Effector memory CD8-positive, alpha-beta T cell (primary cell): ENCODE measurements around the gene TRPC5OS.

Experiments
- ATAC-seq: fragments of 150-1000 bp; cut with Tn5 transposase; replicated peaks from 2 replicates; pipeline ENCODE4 v1.10.0; 2021; ENCODE audit warnings: mild to moderate bottlenecking, moderate library complexity
- DNase-seq, 3 experiments: peaks; one replicate each; pipeline ENCODE4 v3.0.0; 2021
- H3K27ac Mint-ChIP-seq, 2 donors: one replicate each; pipeline ENCODE4 v1.8.0; 2022; ENCODE audit warnings: mild to moderate bottlenecking in 2 of 2, mixed read lengths in 2 of 2, moderate library complexity in 2 of 2
- H3K27me3 Mint-ChIP-seq, 2 donors: one replicate each; pipeline ENCODE4 v1.8.0; 2022; ENCODE audit warnings: mixed read lengths in 2 of 2
- H3K36me3 Mint-ChIP-seq: one replicate; pipeline ENCODE4 v1.8.0; 2022; ENCODE audit warnings: mild to moderate bottlenecking, moderate library complexity, mixed read lengths; ENCODE audit not compliant: insufficient read depth
- H3K4me1 Mint-ChIP-seq, 2 donors: one replicate each; pipeline ENCODE4 v1.8.0; 2022; ENCODE audit warnings: low read depth in 2 of 2, mixed read lengths in 2 of 2
- H3K4me3 Mint-ChIP-seq, 2 donors: one replicate each; pipeline ENCODE4 v1.8.0; 2022; ENCODE audit warnings: mild to moderate bottlenecking in 2 of 2, mixed read lengths in 2 of 2, moderate library complexity in 2 of 2
- H3K9me3 Mint-ChIP-seq, 2 donors: one replicate each; pipeline ENCODE4 v1.8.0; 2022; ENCODE audit warnings: mixed read lengths in 2 of 2

Gene TRPC5OS

GRCh38 chrX:111869639-111870034, 6.3 kb upstream of the TRPC5OS start:
- no peaks in the 10 kb centered on the region for H3K4me1 Mint-ChIP-seq
- no peak overlapping the region for H3K27ac Mint-ChIP-seq
- peaks cover 0 to 6% of the 10 kb centered on the region in 2 donors for H3K27me3 Mint-ChIP-seq
- H3K9me3 Mint-ChIP-seq, result no peaks in the 10 kb centered on the region
- H3K4me3 Mint-ChIP-seq, result no peak overlapping the region
- ATAC-seq, result no peak
- no peaks in the 10 kb centered on the region for H3K36me3 Mint-ChIP-seq
- DNase-seq, result peak in 1 of 3 experiments; percentile 0

DNA sequence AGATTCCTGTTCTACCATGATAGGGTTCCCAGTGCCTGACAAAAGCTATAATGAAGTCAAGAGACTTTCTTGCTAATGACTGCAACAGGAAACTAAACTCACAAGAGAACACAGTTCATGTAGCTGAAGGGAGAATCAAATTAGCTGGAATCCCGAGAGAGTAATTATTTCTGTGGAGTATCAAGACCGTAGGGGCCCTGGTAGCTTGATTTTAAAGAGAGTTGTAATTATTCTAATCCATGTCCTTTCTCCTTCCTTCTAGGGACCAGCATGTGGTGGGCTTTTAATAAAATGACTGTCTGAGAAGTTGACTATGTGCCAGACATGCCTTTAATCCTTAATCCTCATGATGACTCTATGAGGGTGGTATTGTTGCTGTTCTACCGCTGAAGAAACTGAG, 1.7 kb upstream of the TRPC5OS start:
- Mint-ChIP-seq H3K4me1 (no peaks in the 10 kb centered on the region), H3K27me3 (no peaks in the 10 kb centered on the region), H3K9me3 (no peaks in the 10 kb centered on the region), H3K27ac (no peak overlapping the region), H3K36me3 (no peaks in the 10 kb centered on the region), H3K4me3 (no peak overlapping the region)
- ATAC-seq, result no peak
- no peak for DNase-seq

DNA sequence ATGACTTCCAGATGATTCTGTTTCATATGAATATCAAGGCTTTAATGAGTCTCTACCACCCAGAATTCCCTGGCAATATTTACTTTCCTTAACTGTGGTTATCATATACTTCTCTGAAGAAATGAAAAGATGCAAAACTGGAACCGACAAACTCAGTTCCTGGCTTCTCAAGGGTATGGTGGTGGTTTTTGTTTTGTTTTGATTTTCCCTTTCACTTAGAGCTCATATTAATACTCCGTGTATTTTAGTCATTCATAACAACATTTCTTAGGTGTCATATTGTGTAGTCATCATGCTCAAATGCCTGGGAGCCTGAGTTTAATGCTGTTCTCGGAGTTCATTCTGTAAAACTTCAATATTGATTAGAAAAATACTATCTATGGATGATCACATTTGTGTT, 665 bp downstream of the TRPC5OS start:
- no peaks in the 10 kb centered on the region for H3K4me1 Mint-ChIP-seq
- DNase-seq (no peak), ATAC-seq (no peak)
- H3K9me3 Mint-ChIP-seq, result no peaks in the 10 kb centered on the region
- no peak overlapping the region for H3K27ac Mint-ChIP-seq
- H3K4me3 Mint-ChIP-seq, result no peak overlapping the region
- no peaks in the 10 kb centered on the region for H3K36me3 Mint-ChIP-seq
- H3K27me3 Mint-ChIP-seq, result no peaks in the 10 kb centered on the region

DNA sequence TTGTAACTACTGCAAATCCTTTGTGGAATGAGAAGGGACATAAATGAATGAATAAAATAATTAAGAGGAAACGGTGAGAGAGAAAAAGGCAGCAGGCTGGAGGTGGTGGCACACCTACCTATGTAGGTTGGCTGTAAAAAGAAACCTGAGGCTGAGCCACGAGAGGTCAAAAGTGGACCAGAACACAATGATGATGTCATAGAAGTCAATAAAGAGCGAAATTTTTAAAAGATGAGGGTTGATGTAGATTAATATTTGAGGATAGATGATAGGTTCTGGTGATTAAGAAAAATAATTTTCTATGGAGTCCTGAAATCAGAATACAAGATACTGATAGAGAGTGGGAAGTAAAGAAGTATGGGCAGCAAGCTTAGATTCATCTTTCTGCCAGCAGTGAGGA, 1.7 kb downstream of the TRPC5OS start:
- ATAC-seq (no peak), DNase-seq (no peak)
- no peaks in the 10 kb centered on the region for H3K27me3 Mint-ChIP-seq
- H3K4me3 Mint-ChIP-seq, result no peak overlapping the region
- H3K4me1 Mint-ChIP-seq, result no peaks in the 10 kb centered on the region
- H3K27ac Mint-ChIP-seq, result no peak overlapping the region
- H3K9me3 Mint-ChIP-seq, result no peaks in the 10 kb centered on the region
- no peaks in the 10 kb centered on the region for H3K36me3 Mint-ChIP-seq

DNA sequence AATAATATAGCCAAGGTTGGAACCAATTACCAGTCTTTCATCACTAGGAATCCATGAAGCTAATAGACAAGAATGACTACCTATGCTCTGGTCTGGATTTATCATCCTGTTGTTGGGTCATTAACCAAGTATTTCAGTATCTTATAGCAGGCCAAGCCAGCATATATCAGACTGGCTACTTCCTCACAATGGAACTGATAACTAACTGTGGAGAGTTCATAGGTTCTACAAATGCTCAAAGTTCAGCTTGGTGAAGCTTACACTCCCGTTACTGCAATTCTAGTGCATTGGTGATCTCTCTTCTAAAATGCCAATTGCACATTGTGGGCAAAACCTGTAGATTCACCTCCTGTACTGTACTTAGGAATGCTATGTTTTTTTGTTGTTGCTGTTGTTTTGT, 4.8 kb downstream of the TRPC5OS start:
- Mint-ChIP-seq H3K36me3 (no peaks in the 10 kb centered on the region), H3K27me3 (no peaks in the 10 kb centered on the region), H3K4me3 (no peak overlapping the region), H3K4me1 (no peaks in the 10 kb centered on the region), H3K27ac (no peak overlapping the region), H3K9me3 (no peaks in the 10 kb centered on the region)
- DNase-seq, result no peak
- ATAC-seq, result no peak

GRCh38 chrX:111881715-111882114, 5.7 kb downstream of the TRPC5OS start:
- no peaks in the 10 kb centered on the region for H3K4me1 Mint-ChIP-seq
- H3K36me3 Mint-ChIP-seq, result no peaks in the 10 kb centered on the region
- no peaks in the 10 kb centered on the region for H3K9me3 Mint-ChIP-seq
- H3K4me3 Mint-ChIP-seq, result no peak overlapping the region
- ATAC-seq, result no peak
- H3K27me3 Mint-ChIP-seq, result no peaks in the 10 kb centered on the region
- no peak for DNase-seq
- no peak overlapping the region for H3K27ac Mint-ChIP-seq

DNA sequence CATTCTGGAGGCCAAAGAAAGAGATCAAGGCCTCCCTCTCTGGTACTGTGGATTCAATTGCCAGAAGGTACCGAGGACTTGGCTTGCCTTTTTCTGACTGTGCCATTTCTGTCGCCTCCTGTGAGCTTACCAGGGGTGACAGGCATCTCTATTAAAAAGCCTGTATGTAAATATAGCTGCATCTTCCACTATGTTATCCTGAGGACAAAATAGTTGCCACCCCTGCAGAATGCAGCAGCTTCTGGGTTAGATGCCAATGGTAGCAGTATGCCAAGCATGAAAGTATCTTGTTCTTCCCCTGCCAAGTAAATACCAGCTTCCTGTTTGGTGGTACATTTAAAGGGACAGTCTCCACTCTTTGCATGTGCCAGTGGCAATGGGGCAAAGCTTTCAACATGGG, 10.7 kb downstream of the TRPC5OS start:
- H3K4me3 Mint-ChIP-seq, result no peak overlapping the region
- no peaks in the 10 kb centered on the region for H3K36me3 Mint-ChIP-seq
- no peak overlapping the region for H3K27ac Mint-ChIP-seq
- ATAC-seq (no peak), DNase-seq (no peak)
- H3K27me3 Mint-ChIP-seq, result no peaks in the 10 kb centered on the region
- H3K4me1 Mint-ChIP-seq, result no peaks in the 10 kb centered on the region
- H3K9me3 Mint-ChIP-seq, result no peaks in the 10 kb centered on the region

DNA sequence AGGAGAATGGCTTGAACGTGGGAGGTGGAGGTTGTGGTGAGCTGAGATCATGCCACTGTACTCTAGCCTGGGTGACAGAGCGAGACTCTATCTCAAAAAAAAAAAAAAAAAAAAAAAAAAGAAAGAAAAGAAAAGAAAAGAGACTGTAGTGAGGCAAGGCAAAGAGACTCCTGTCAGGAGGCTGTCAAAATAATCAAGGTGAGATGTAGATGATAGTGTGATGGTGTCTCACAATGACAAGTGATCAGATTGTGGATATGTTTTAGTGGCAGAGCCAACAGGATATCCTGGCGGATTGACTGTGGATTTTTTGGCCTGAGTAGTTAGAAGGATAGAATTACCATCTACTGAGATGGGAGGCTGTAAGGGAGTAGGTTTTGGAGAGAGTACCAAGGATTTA, 12.6 kb downstream of the TRPC5OS start:
- Mint-ChIP-seq H3K4me1 (no peaks in the 10 kb centered on the region), H3K4me3 (no peak overlapping the region), H3K27me3 (no peaks in the 10 kb centered on the region)

DNA sequence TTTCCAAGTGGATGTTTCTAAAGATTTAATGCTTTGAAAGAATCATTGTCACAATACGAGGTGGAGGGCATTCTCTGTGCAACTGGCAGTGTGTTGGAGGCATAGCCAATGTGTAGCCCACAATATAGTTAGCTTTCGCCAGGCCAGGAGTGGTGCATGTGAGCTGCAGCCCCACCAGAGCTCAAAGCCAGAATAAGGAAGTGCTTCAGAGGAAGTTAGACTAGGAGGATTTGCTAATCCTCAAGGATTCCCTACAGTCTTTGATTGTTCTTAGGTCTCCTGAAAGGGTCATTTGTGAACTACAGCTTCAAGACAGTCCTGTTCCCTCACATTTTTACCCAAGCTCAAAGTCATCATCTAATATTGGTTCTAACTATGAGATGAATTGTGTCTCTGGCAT, 16.4 kb downstream of the TRPC5OS start:
- Mint-ChIP-seq H3K27ac (no peak overlapping the region), H3K9me3 (no peaks in the 10 kb centered on the region), H3K27me3 (no peaks in the 10 kb centered on the region), H3K36me3 (no peaks in the 10 kb centered on the region), H3K4me1 (no peaks in the 10 kb centered on the region), H3K4me3 (no peak overlapping the region)
- DNase-seq (no peak), ATAC-seq (no peak)

More for the DNA sequence above, 12.6 kb downstream of the TRPC5OS start:
- H3K36me3 Mint-ChIP-seq, result no peaks in the 10 kb centered on the region
- no peak for DNase-seq
- no peak overlapping the region for H3K27ac Mint-ChIP-seq
- H3K9me3 Mint-ChIP-seq, result no peaks in the 10 kb centered on the region
- ATAC-seq, result no peak

GRCh38 chrX:111896148-111896547, 20.2 kb downstream of the TRPC5OS start:
- H3K4me1 Mint-ChIP-seq, result no peaks in the 10 kb centered on the region

DNA sequence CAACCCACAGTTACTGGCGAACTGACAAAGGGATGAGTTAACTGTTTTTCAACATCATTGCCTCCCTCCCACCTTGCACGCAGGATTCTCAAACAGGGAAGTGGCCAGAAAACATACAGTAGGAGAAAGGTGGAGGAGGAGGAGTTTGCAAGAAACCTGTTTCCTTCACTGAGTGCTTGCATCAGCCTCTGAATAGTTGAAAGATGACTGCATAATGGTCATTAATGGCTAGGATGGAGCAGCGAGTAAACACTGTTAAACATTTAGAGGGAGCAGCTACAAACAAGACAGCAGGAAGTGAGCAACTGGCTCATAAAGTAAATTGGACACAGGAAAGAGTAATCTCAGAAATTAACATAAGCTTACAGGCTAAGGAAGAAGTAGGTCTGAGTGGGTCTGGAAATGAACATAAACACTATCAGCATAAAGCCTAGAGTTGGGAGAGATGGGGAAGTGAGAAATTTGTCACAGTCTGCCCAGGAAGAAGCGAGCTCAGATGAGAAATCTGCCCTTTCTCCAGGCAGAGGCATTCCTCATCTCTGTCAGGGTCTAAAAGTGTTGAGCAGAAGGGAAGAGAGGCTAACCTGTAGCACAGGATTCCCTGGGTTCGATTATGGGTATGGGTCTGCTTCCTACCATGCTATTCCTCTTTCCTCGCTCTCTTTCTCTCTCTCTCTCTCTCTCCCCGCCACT, 38.6 kb downstream of the TRPC5OS start:
- DNase-seq (no peak), ATAC-seq (no peak)
- Mint-ChIP-seq H3K9me3 (no peaks in the 10 kb centered on the region), H3K27ac (no peak overlapping the region), H3K27me3 (no peaks in the 10 kb centered on the region), H3K4me3 (no peak overlapping the region), H3K36me3 (no peaks in the 10 kb centered on the region), H3K4me1 (no peaks in the 10 kb centered on the region)

More at GRCh38 chrX:111896148-111896547, 20.2 kb downstream of the TRPC5OS start:
- no peaks in the 10 kb centered on the region for H3K27me3 Mint-ChIP-seq
- no peaks in the 10 kb centered on the region for H3K36me3 Mint-ChIP-seq
- no peak overlapping the region for H3K4me3 Mint-ChIP-seq
- no peak overlapping the region for H3K27ac Mint-ChIP-seq
- ATAC-seq (no peak), DNase-seq (no peak)
- no peaks in the 10 kb centered on the region for H3K9me3 Mint-ChIP-seq

DNA sequence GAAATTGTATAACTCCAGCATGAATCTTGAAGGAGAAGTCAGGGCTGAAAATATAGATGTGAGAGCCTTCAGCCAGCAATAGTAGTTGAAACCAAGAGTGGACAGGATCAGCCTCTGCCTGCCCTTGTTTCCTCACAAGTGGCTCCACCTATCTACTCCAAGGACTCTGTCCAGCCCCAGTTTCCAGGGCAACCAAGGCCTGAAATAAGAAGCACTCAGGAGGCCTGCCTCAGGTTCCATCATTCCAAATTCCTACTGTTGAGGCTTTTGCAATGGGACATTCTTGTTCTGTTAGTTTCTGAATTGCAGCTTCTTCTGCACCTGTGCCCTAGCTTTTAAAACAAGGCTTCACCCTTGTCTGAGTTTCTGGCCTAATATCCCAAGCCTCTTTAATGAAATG, 41.6 kb downstream of the TRPC5OS start:
- H3K27me3 Mint-ChIP-seq, result no peaks in the 10 kb centered on the region
- H3K27ac Mint-ChIP-seq, result no peak overlapping the region
- no peak for DNase-seq
- no peak overlapping the region for H3K4me3 Mint-ChIP-seq
- no peaks in the 10 kb centered on the region for H3K9me3 Mint-ChIP-seq
- no peaks in the 10 kb centered on the region for H3K36me3 Mint-ChIP-seq
- no peak for ATAC-seq
- H3K4me1 Mint-ChIP-seq, result no peaks in the 10 kb centered on the region

DNA sequence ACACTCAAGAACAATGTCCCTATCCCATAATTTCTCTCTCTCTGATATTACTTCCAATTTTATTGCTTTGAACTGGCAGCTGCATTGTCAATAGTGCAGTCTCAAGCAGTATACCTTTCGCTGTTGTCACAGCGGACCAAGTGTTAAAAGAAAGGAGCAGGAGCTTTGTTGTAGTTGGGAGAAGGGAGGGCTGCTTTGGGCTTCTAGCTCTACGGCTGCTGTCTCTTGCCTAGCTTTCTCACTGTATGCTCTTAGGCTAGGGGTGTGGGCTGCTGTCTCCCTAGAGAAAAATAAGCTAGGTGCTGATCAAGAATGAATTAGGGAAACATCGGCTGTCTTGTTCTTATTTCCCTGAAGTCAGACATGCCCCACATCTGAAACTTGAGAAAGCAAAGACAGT, 52.5 kb downstream of the TRPC5OS start:
- ATAC-seq, result no peak
- no peaks in the 10 kb centered on the region for H3K27me3 Mint-ChIP-seq
- H3K4me1 Mint-ChIP-seq, result no peaks in the 10 kb centered on the region
- DNase-seq, result no peak
- H3K36me3 Mint-ChIP-seq, result no peaks in the 10 kb centered on the region
- H3K9me3 Mint-ChIP-seq, result no peaks in the 10 kb centered on the region
- H3K27ac Mint-ChIP-seq, result no peak overlapping the region
- no peak overlapping the region for H3K4me3 Mint-ChIP-seq
